CD4-positive, alpha-beta T cell treated with Interleukin-2 at 100 ng/mL for 4 hours (primary cell): ENCODE results near the gene ADAMTS8.
"Not testable (repeated sequence)": the region's sequence is repeated elsewhere in the genome, so short reads cannot be mapped to it uniquely, and the experiment has no call there.

Experiments
- DNase-seq: peaks from one replicate; pipeline ENCODE4 v3.0.0-alpha.2; 2020; ENCODE audit warnings: low spot score

The ADAMTS8 gene

GRCh38 chr11:130438401-130439159, 10.2 kb upstream of the ADAMTS8 start:
- DNase-seq, result not testable (repeated sequence)

- DNase-seq, result no peak
Observed at GRCh38 chr11:130437848-130438247, 9.4 kb upstream of the ADAMTS8 start.

- DNase-seq, result no peak
Observed at GRCh38 chr11:130436171-130436570, 7.8 kb upstream of the ADAMTS8 start.

GRCh38 chr11:130435671-130436070, 7.3 kb upstream of the ADAMTS8 start:
- DNase-seq, result no peak

GRCh38 chr11:130434521-130435223, 6.3 kb upstream of the ADAMTS8 start:
- DNase-seq, result peak; percentile 76

GRCh38 chr11:130433357-130433756, 4.9 kb upstream of the ADAMTS8 start:
- no peak for DNase-seq

- no peak for DNase-seq
Observed at GRCh38 chr11:130431801-130432200, 3.4 kb upstream of the ADAMTS8 start.

GRCh38 chr11:130431331-130431773, 2.9 kb upstream of the ADAMTS8 start:
- peak; percentile 69 for DNase-seq

GRCh38 chr11:130429983-130430382, 1.6 kb upstream of the ADAMTS8 start:
- DNase-seq, result no peak

GRCh38 chr11:130429120-130429681, 792 bp upstream of the ADAMTS8 start:
- no peak for DNase-seq

- no peak for DNase-seq
Observed at GRCh38 chr11:130427581-130428315, 661 bp downstream of the ADAMTS8 start.

GRCh38 chr11:130426837-130427341, 1.5 kb downstream of the ADAMTS8 start:
- DNase-seq, result no peak

GRCh38 chr11:130426223-130426836, 2.1 kb downstream of the ADAMTS8 start:
- DNase-seq, result no peak

GRCh38 chr11:130425156-130425555, 3.3 kb downstream of the ADAMTS8 start:
- no peak for DNase-seq

- DNase-seq, result no peak
Observed at GRCh38 chr11:130424613-130425140, 3.7 kb downstream of the ADAMTS8 start.

- DNase-seq, result no peak
Observed at GRCh38 chr11:130423541-130424142, 4.8 kb downstream of the ADAMTS8 start.

- DNase-seq, result no peak
Observed at GRCh38 chr11:130422251-130422995, 6.0 kb downstream of the ADAMTS8 start.

GRCh38 chr11:130421697-130422096, 6.7 kb downstream of the ADAMTS8 start:
- DNase-seq, result no peak

GRCh38 chr11:130421199-130421585, 7.2 kb downstream of the ADAMTS8 start:
- no peak for DNase-seq

GRCh38 chr11:130420478-130421198, 7.8 kb downstream of the ADAMTS8 start:
- no peak for DNase-seq
